GM18951 (cell line): ENCODE measurements around the gene ZWILCH.

Experiments used
- POLR2A ChIP-seq: IDR thresholded peaks from 4 replicates; pipeline ENCODE4 v1.6.1; 2011; ENCODE audit warnings: mild to moderate bottlenecking; ENCODE audit not compliant: insufficient read length, insufficient read depth; ENCODE audit errors: extremely low read depth
- in situ Hi-C: fragments of 300-500 bp; cut with MboI; formaldehyde crosslinking; loops from one replicate; pipeline ENCODE4 v1.12.0; 2022; ENCODE audit warnings: low sequenced_read_pairs, mixed read lengths, inconsistent platforms; ENCODE audit not compliant: unreplicated experiment

Gene ZWILCH

GRCh38 chr15:66569461-66570137 lies 64.5 kb downstream of the ZWILCH start:
- in situ Hi-C loops = no loop called here
- TF ChIP-seq POLR2A = no peak

- in situ Hi-C loops = no loop called here
- no peak for TF ChIP-seq POLR2A
Observed at GRCh38 chr15:66570327-66570726, 65.2 kb downstream of the ZWILCH start.

DNA sequence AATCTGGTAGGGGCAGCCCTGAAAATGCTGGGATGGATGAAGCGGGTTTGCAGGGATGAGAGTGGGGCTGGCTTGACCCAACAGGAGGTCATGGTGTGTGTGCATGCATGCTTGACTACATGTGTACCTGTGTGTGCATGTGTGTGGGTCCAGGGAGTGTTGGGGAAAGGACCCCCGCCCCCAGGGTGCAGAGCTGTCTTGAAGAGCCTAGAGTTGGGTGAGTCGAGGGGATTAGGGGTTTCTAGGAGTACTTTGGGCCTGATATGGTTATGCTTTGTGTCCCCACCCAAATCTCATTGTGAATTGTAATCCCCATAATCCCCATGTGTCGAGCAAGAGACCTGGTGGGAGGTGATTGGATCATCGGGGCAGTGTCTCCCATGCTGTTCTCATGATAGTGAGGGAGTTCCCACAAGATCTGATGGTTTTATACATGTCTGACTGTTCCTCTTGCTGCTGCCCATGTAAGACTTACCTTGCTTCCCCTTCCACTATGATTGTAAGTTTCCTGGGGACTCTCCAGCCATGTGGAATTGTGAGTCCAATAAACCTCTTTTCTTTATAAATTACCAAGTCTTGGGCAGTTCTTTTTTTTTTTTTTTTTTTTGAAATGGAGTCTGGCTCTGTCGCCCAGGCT lies 65.8 kb downstream of the ZWILCH start:
- TF ChIP-seq POLR2A = no peak
- in situ Hi-C loops = no loop called here

DNA sequence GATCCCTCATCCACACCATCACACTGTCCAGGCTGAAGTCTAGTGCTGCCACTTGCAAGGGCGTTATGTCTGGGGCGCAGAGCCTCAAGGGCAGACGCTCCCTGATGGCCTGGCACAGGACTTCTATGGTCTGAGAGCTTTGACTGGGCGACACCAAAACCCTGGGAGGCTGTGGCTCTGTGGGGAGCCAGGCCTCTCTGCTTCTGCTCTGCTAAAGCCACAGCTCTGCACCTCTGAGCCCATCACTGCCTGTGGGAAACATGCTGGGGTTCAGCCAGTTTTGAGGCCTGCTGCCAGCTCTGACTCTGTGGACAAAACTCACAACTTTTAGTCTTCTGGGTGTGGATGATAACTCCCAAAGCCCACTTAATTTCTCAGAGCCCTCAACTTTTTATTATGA lies 67.0 kb downstream of the ZWILCH start:
- in situ Hi-C loops = no loop called here
- TF ChIP-seq POLR2A = no peak

- TF ChIP-seq POLR2A = no peak
- in situ Hi-C loops = no loop called here
Observed at GRCh38 chr15:66573348-66573718, 68.2 kb downstream of the ZWILCH start.

- no peak for TF ChIP-seq POLR2A
- in situ Hi-C loops = no loop called here
Observed at GRCh38 chr15:66573719-66574595, 68.8 kb downstream of the ZWILCH start.

DNA sequence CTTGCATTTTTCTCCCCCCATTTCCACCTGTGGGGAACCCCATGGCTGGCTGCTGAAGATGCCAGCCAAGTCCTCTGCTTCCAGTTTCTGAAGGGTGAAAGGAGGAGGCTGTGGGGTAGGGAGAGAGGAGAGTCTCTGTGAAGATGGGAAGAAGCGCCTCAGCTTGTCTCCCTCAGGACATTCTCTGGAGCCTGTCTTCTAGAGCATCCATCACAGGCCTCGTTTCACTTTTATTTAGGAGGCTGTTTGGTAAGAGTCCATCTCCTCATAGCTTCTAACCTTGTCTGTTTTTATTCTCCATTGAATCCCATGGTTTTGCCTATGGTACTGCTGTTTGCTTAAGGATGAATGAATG lies 69.4 kb downstream of the ZWILCH start:
- in situ Hi-C loops = no loop called here

GRCh38 chr15:66578286-66578875 lies 73.3 kb downstream of the ZWILCH start:
- in situ Hi-C loops = no loop called here
- TF ChIP-seq POLR2A = no peak

More for the DNA sequence above, 69.4 kb downstream of the ZWILCH start:
- TF ChIP-seq POLR2A = no peak

DNA sequence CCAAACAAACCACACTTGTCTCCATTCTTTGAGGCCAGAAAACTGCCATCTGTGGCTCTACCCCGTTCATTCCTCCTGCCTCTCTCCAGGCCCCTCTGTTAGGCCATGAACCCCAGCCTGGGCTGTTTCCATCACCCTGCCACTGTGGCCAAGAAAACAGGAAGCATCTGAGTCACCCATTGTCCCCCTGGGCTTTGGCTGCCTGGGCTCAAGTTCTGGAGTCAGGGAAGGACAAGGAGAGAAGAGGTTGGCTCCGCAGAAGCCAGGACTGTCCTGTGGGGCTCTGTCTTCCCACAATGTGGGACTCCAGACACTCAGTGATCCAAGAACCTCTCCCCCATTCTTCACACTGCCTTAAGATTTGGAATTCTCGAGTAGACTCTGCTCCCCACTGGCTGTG lies 75.5 kb downstream of the ZWILCH start:
- in situ Hi-C loops = no loop called here
- no peak for TF ChIP-seq POLR2A

- TF ChIP-seq POLR2A = no peak
- in situ Hi-C loops = no loop called here
Observed at GRCh38 chr15:66581972-66582537, 76.9 kb downstream of the ZWILCH start.

- in situ Hi-C loops = no loop called here
- no peak for TF ChIP-seq POLR2A
Observed at GRCh38 chr15:66586155-66586976, 81.2 kb downstream of the ZWILCH start.

GRCh38 chr15:66587020-66587419 lies 81.9 kb downstream of the ZWILCH start:
- in situ Hi-C loops = no loop called here
- no peak for TF ChIP-seq POLR2A
